Measurements from ENCODE around the gene CCDC116. TPM values are rescaled to one million over a fixed set of nuclear protein-coding genes. Genes with fewer than 3 reads are reported as not detected.

Gene CCDC116
- 0.23 TPM for total RNA-seq

GRCh38 chr22:21632237-21632895 is at the start of gene CCDC116:
TSS of gene CCDC116 (plus strand) at chr22:21632760. CDS start at chr22:21633182, 422 bp downstream.

GRCh38 chr22:21629255-21630149 is 3.1 kb upstream of the CCDC116 start, which contains the start of gene YDJC:
TSS of gene YDJC (minus strand) at chr22:21630022. CDS start at chr22:21630014, 8 bp downstream.

GRCh38 chr22:21641789-21642583 is 9.4 kb downstream of the CCDC116 start, which contains the start of gene SDF2L1:
TSS of gene SDF2L1 (plus strand) at chr22:21642302. CDS start at chr22:21642337, 35 bp downstream.

Small RNA genes lying within 50 kb of the gene (small RNA-seq; reads per million reads assigned to genes)
- gene MIR301B: 7.7 reads per million, percentile 93 among the genes with 10 or more reads in this experiment

Other genes starting within 250 kb of the CCDC116 start
- 1.2 TPM for gene RIMBP3B, start 249.0 kb upstream of the CCDC116 start, total RNA-seq
- gene HIC2, start 215.4 kb upstream of the CCDC116 start, total RNA-seq: 8.5 TPM
- 6.0 TPM for gene TMEM191C, start 165.4 kb upstream of the CCDC116 start, total RNA-seq
- gene RIMBP3C, start 81.3 kb upstream of the CCDC116 start, total RNA-seq: 0.69 TPM
- gene UBE2L3, start 65.0 kb upstream of the CCDC116 start, total RNA-seq: 44.1 TPM
- 5.5 TPM for gene YDJC, start 2.7 kb upstream of the CCDC116 start, total RNA-seq
- 5.5 TPM for gene SDF2L1, start 9.5 kb downstream of the CCDC116 start, total RNA-seq
- gene PPIL2, start 33.3 kb downstream of the CCDC116 start, total RNA-seq: 24.9 TPM
- 48.4 TPM for gene YPEL1, start 103.0 kb downstream of the CCDC116 start, total RNA-seq
- gene MAPK1, start 234.9 kb downstream of the CCDC116 start, total RNA-seq: 96.4 TPM